Camera-type eye (tissue), 1 donor: ENCODE measurements around the gene ARTN. TPM values are rescaled to one million over a fixed set of nuclear protein-coding genes. Genes with fewer than 3 reads are reported as not detected.

Experiments used
- total RNA-seq: library from RNA; depleted of rRNA; stranded (reverse); fragments of >200 nt; gene quantifications from one replicate; pipeline ENCODE4 v1.2.3, GENCODE V29; 2014

Gene ARTN, protein sequence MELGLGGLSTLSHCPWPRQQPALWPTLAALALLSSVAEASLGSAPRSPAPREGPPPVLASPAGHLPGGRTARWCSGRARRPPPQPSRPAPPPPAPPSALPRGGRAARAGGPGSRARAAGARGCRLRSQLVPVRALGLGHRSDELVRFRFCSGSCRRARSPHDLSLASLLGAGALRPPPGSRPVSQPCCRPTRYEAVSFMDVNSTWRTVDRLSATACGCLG
- 2.4 TPM for total RNA-seq

GRCh38 chr1:43933386-43934100 lies at the start of gene ARTN:
ARTN (plus strand) TSS chr1:43933801; CDS start chr1:43935657, 1,856 bp downstream.

GRCh38 chr1:43946236-43947060 lies 12.8 kb downstream of the ARTN start, which contains the start of gene IPO13:
IPO13 (plus strand) TSS chr1:43946950; CDS start chr1:43947601, 651 bp downstream.

GRCh38 chr1:43969746-43970466 lies 36.3 kb downstream of the ARTN start, which contains the start of gene DPH2:
DPH2 (plus strand) TSS chr1:43970010; CDS start chr1:43970176, 166 bp downstream.

DNA sequence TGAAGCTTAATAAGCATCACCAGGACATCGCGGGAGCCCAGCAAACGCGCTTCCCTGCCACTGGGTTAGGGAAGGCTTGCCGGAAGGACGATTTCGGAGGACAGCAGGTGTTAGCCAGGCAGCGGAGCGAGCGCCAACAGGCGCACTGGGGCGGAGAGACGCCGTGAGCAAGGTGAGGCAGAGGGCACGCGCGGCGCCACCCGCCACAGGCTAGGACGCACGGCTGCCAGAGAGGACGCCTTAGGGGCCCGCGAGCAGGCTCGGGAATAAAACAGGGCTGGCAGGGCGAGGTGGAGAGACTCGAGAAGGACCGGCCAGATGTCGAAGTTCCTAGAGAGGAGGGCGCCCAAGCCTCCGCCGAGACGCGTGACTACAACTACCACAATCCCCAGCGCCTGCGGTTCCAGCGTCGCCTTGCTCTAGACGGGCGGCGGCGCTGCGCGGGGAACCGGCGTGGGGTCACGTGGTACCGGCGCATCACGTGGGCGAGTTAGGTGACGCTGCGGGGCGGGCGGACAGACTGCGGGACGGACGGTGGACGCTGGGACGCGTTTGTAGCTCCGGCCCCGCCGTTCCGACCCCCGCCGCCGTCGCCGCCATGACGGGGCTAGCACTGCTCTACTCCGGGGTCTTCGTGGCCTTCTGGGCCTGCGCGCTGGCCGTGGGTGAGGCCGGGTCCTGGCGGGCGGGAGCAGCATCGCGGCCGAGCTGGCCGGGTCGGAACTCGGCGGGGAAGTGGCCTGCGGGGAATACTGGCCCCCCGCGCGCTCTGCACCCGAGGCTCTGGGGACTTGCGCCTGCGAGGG lies 41.0 kb downstream of the ARTN start, which contains the start of gene ATP6V0B:
TSS of gene ATP6V0B (plus strand) at position 518 of the 806 bp plus-strand sequence. CDS start at position 599, 81 bp downstream.

DNA sequence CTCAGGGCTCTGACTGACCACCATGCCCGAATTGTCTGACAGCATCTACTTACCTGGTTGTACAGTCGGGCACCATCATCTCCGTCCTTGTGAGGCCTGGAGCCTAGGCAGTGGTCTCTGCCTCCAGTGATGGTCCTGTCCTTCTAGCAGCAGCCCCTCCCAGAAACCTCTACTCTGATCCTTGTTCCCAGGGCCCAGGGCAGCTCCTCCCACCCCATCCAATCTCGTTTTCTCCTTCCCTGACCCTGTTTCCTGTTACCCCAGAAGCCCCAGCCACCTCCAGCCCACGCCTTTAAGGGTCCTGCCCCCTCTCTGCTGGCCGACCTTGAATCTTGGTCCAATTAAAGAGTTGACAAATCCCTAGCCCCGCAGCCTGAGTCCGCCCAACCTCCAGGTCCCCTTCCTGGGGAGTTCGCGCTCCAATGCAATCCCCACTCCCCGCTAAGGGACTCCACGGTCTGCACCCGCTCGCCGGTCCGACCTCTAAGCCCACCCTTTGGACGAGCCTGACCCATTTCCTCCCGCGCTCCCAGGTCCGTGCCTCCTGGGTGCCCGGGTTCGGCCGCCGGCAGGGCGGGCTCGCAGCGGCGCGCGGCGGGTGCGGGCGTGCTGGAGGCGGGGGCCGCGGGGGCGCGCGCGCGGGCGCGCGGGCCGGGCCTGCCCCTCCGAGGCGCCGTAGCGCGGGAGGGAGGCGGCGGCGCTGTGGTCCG lies 45.1 kb downstream of the ARTN start, which contains the start of gene B4GALT2:
TSS of gene B4GALT2 (plus strand) at position 660 of the 710 bp plus-strand sequence. CDS start 1,951 bp downstream, outside the sequence.

Other genes starting within 250 kb of the ARTN start
- 39.5 TPM for gene ST3GAL3, start 226.3 kb upstream of the ARTN start, total RNA-seq
- gene IPO13, start 13.1 kb downstream of the ARTN start, total RNA-seq = 29.4 TPM
- 12.8 TPM for gene DPH2, start 36.2 kb downstream of the ARTN start, total RNA-seq
- 76.0 TPM for gene ATP6V0B, start 41.2 kb downstream of the ARTN start, total RNA-seq
- gene B4GALT2, start 45.4 kb downstream of the ARTN start, total RNA-seq = 33.9 TPM
- 4.3 TPM for gene CCDC24, start 57.8 kb downstream of the ARTN start, total RNA-seq
- 35.0 TPM for gene SLC6A9, start 97.7 kb downstream of the ARTN start, total RNA-seq
- not detected for gene KLF17, start 185.0 kb downstream of the ARTN start, total RNA-seq
- gene KLF18, start 207.8 kb downstream of the ARTN start, total RNA-seq = not detected